PC-9 (cell line): ENCODE results near the gene CTIF.

ENCODE experiments used
- EZH2 ChIP-seq: fragments of 200-600 bp; sonication (generic); IDR thresholded peaks from 2 replicates; pipeline ENCODE4 v1.8.0; 2017; ENCODE audit warnings: antibody characterized with exemption, low read depth
- TF ChIP-seq, protein P1 (sequence below): fragments of 200-600 bp; sonication (generic); conservative IDR thresholded peaks from 2 replicates; pipeline ENCODE4 v1.6.1; 2017; ENCODE audit warnings: mixed run types, antibody characterized with exemption, mild to moderate bottlenecking, moderate library complexity

DNA sequence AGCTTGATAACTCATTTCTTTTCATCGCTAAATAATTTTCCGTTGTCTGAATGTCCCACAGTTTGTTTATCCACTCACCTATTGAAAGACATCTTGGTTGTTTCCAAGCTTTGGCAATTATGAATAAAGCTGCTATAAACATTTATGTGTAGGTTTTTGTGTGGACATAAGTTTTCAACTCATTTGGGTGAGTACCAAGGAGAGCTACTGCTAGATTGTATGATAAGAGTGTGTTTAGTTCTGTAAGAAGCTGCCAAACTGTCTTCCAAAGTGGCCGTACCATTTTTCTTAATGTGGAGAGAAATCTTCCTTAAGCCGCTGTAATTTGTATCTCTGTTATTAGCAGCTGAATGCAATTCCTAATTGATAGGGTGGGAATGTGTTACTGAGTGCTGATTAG lies 11.4 kb upstream of the CTIF start:
- TF ChIP-seq, protein P1, sequence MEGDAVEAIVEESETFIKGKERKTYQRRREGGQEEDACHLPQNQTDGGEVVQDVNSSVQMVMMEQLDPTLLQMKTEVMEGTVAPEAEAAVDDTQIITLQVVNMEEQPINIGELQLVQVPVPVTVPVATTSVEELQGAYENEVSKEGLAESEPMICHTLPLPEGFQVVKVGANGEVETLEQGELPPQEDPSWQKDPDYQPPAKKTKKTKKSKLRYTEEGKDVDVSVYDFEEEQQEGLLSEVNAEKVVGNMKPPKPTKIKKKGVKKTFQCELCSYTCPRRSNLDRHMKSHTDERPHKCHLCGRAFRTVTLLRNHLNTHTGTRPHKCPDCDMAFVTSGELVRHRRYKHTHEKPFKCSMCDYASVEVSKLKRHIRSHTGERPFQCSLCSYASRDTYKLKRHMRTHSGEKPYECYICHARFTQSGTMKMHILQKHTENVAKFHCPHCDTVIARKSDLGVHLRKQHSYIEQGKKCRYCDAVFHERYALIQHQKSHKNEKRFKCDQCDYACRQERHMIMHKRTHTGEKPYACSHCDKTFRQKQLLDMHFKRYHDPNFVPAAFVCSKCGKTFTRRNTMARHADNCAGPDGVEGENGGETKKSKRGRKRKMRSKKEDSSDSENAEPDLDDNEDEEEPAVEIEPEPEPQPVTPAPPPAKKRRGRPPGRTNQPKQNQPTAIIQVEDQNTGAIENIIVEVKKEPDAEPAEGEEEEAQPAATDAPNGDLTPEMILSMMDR: no peak
- no peak for TF ChIP-seq EZH2
